CD4-positive, alpha-beta T cell treated with Interleukin-17A for 1 hour (primary cell): ENCODE data around the gene ACTC1.

ENCODE experiments used
- DNase-seq: peaks from one replicate; pipeline ENCODE4 v3.0.0-alpha.2; 2020

The ACTC1 gene

DNA sequence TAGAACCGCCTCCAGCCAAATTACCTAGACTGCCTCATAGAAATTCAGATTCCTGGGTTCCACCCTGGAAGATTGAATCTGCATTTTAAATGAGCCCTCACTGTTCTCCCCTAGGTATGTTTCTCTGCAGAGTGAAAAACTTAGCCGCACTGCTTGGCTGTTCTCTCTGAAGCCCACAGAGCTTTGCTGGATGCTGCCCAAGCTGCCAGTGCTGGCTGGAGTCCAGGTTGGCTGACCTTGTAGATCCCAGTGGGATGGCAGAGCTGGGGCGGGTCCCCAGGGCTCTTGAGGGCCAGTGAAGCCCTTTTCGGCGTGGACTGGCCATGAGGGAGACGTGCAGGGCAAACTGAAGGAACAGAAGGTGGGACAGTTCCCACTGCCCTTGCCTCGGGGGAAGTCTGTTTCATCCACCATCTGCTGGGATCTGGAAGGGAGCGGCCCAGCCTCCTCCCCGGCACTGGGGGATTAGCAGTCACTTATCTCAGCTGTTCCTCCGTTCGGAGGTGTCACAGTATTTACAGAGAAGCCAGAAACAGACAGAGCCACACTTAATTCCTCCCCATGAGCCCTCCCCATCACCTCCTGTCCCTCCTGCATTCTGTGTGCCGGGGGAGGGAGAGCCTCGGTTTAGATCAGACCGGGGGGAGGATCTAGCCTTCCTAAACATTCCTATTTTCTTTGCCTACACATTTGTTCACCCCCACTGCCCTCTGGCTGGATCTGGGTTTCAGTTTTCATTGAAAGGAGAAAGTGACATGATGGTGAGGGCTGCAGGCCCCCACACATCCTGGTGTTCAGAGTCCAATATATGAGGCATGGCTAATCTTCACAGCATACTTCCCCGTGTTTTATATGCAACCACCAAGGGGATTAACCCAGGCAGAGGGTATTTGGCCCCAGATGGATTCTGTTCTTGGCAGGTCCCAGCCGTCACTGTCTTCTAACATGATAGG is 4.1 kb upstream of the ACTC1 start:
- DNase-seq = no peak

DNA sequence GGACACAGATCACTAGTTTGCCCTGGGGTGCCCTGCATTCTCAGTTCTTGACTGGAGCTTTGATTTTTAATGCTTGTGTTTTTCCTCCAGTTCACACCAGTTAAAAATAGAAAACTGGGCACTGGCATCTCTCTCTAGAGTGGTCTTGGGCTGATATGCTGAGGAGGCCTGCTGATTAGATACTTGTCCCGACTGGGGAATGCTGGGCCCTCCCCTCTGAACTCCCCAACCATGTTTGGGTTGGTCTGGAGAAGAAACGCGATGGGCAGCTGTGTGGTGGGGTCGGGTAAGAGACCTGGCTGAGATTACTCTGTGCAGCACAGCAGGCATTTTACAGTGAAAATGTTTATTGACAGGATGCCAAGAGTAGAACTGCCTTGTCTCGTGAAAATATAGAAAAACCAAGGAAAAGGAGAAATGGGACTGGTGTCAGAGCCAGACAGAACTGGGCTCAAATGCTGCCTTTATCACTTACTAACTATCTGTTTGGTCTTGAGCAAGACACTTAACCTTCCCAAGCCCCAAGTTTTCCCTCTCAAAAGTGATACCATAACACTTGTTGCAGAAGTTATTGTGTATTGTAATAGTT is 1.6 kb upstream of the ACTC1 start:
- no peak for DNase-seq

DNA sequence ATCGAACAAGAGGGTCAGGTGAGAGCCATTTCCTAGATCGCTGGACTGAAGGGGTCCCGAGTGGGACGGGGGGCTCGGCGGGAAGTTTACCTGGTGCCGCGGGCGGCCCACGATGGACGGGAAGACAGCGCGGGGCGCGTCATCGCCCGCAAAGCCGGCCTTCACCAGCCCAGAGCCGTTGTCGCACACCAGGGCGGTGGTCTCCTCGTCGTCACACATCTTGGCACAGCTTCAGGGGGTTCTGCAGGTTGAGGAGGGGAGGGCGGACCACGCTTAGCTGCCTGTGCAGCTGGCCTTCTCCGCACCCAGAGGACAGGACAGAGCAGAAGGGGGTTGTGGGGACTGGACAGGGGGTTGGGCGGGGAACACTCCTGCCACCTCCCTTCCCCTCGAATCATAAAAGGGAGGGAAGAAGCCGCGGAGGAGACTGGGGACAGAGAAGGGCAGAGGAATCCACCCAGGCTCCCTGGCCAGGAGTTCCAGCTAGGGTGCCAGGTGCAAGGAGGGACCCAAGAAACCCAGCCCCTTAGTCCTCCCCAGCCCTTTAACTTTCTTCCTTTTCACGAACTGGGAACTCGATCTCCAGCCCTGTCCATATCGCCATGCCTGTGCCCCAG is 651 bp downstream of the ACTC1 start:
- no peak for DNase-seq

DNA sequence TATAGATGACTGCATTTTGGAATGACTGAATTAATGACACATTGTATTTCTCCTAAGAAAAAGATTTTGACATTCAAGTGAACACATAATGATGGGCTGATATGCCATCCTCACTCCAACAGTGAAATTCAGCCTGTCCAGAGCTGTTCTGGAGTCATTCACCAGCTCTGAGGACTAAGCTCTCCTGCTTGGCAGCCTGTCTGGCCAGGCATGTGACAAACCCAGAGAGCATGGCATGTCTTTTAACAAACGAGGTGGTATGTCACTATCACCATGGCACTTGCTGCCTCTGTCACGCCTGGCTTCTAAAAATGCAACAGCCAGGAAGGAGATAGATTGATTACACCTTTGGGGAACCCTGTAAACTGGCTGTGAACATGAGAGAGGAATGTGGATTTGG is 1.4 kb downstream of the ACTC1 start:
- no peak for DNase-seq

- no peak for DNase-seq
Observed at GRCh38 chr15:34793071-34793470, 2.3 kb downstream of the ACTC1 start.

- DNase-seq = no peak
Observed at GRCh38 chr15:34791701-34792100, 3.6 kb downstream of the ACTC1 start.

DNA sequence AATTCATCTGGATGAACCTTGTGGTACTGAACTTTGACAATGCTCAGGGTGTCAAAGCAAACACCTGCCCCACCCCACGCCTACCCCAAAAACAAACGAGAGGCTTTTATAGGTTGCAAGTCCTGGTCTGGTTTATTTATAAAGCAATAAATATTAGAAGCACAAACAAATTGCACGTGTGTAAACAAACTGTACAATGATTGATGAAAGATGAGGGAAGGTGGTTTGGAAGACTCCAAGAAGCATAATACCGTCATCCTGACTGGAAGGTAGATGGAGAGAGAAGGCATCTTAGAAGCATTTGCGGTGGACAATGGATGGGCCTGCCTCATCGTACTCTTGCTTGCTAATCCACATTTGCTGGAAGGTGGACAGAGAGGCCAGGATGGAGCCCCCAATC is 5.2 kb downstream of the ACTC1 start:
- no peak for DNase-seq

DNA sequence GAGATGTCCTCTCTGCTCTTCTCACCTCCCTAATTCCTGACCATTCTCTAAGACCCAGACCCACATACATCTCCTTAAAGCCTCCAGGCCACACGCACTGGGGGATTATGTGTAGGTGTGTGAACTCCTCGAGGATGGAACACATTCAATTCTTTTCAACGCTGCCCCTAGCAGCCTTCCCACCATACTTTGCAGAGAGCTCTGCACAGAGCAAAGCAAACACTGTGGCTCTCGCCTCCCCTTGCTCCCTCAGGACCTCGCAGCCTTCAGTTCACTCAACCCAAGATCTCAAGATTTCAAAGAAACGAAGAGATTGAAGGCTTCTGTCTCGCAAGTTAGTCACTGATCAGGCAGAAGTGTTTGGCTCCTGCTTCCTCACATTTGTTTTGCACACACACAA is 6.0 kb downstream of the ACTC1 start:
- no peak for DNase-seq

DNA sequence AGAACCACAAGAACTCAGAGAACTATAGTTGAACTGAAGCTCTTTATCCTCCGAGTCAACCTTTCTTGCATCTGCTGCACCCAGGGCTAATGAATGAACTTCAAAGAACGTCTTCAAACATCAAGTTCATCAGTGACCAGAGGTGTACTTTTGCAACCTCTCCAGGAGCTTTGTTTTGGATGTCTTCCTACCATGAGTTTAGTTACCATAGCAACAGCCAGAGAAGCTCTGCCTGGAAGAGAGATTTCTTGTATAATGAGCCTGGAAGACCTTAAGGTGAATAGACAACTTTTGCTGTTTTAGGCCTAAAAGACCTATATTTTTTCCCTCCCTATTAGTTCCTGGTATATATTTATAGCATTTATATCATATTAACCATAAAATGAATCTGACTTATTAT is 9.1 kb downstream of the ACTC1 start:
- no peak for DNase-seq

- DNase-seq = no peak
Observed at GRCh38 chr15:34783991-34784390, 11.4 kb downstream of the ACTC1 start.

GRCh38 chr15:34783431-34783830 is 11.9 kb downstream of the ACTC1 start:
- no peak for DNase-seq

DNA sequence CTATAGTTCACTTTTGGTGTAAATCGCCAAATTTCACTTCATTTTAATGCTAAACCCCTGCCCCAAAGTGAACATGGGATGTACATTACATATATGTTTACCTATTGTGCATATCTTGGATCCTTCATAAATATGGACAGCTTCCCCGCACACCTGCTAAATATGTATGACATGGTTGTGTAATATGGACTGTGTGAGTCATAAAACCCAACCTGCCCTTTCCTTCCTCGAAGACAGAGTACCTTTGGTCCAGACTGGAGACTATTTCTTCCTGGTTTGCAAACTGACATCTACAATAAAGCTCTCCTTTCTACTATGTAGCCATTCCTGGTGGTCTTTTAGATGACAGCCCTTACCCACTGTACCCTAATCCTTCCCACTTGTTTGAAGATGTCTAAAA is 12.4 kb downstream of the ACTC1 start:
- DNase-seq = no peak

DNA sequence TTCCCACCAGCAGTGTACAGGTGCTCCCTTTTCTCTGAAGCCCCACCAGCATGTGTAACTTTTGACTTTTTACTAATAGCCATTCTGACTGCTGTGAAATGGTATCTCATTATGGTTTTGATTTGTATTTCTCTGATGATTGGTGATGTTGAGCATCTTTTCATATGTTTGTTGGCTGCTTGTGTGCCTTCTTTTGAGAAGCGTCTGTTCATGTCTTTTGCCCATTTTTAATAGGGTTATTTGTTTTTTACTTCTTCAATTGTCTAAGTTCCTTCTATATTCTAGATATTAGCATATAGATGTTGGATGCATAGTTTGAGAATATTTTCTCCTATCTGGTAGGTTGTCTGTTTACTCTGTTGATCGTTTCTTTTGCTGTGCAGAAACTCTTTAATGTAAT is 14.6 kb downstream of the ACTC1 start:
- no peak for DNase-seq

DNA sequence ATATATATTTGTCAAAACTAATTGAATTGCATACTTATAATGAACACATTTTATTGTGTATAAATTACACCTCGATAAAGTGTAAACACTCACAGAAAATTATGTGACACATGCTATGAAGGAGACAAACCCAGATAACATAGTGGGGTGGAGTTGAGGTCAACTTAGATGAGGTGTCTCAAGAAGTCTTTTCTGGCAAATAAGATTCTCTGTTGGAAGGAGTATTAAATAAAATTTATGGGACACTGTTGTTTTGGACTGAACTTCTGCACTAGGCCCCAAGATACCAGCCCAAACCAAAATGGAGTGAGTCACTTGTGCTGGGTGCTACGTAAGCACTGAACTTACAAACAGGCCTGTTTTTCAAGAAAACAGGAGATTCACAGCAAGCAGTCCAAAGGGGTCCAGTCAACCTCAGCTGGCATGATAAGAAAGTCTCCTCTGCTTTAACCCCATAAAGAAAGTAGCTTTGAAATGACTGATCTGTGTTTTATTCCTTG is 18.7 kb downstream of the ACTC1 start:
- DNase-seq = no peak

DNA sequence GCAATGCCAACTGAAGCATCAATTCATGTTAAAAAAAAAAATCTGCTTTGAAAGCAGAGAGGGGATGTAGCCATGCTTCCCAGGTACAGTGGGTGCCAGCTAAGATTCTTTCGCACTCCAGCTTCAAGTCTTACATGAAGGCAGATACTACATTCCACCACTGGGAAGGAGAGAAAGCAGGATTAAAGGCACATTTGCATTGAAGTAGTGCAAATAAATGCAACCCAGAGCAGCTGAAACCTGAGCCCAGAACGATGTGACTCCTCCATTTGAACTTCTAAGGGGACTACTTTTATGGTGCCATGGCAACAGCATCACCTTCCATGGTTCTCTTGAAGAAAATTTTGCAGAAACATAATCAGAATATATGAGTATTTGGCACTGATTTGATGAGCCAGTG is 21.4 kb downstream of the ACTC1 start:
- no peak for DNase-seq

GRCh38 chr15:34773013-34773412 is 22.3 kb downstream of the ACTC1 start:
- DNase-seq = no peak

DNA sequence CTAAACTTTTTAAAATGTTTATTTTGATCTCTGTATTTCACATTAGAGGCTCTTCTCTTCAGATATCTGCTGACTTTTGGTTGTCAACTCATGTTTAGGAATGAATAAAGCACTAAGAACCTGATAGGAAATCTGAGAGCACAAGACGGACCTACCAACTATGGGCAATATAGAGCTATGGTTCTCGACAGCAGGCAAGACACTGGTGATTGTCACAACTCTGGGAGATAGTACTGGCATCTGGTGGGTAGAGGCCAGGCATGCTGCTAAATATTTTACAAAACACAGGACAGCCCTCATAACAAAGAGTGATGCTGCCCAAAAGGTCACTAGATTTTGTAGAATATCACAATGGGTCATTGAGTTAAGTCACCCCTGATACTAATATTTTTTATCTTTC is 23.0 kb downstream of the ACTC1 start:
- DNase-seq = no peak

DNA sequence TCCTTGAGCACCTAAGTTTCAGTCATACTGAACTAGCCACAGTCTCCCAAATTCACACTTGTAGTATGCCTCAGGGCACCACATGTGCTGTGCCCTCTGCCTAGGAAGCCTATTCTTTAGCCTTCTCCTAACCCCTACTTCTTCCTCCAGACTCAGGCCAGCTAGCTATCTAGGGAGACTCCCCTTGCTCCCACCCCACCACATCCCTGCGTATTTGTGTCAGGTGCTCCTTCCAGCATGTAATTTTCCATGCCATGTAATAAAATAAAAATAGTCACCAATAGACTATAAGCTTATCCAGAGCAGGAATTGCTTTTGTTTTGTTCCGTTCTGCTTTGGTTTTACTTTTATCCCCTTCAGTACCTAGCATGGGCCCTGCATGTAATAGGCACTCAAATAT is 25.6 kb downstream of the ACTC1 start:
- DNase-seq = no peak

- DNase-seq = no peak
Observed at GRCh38 chr15:34768530-34768929, 26.8 kb downstream of the ACTC1 start.

DNA sequence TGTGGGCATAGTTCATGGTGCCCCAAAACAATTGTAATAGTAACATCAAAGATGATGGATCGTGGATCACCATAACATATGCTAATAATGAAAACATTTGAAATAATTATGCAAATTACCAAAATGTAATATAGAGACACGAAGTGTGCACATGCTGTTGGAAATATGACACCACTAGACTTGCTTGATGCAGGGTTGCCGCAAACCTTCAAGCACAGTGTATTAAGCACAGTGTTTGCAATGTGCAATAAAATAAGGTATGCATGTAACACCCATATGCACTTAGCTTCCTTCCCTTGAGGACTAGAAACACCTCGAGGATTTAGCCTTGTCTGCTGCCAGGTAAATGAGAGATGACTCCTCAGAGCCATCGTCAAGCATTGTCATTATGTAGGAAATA is 29.6 kb downstream of the ACTC1 start:
- DNase-seq = no peak

- DNase-seq = no peak
Observed at GRCh38 chr15:34760909-34761308, 34.4 kb downstream of the ACTC1 start.

DNA sequence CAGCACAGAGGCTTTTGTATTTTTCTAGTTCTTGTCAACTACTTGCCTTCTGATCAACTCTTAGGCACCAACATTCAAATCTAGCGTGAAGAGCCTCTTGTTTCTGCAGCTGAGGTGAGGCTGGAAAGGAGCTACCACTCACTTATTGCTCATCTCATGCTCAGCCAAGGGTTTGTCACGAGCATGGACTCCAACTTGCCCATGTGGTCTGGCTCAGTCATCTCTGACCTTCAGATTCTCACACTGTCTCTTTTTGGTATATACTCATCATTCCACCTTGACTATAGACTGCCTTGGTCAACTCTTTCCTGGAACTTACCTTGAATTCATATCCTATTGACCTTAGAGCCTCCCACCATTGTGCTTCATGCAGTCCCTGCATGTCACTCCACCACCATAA is 35.4 kb downstream of the ACTC1 start:
- DNase-seq = no peak

DNA sequence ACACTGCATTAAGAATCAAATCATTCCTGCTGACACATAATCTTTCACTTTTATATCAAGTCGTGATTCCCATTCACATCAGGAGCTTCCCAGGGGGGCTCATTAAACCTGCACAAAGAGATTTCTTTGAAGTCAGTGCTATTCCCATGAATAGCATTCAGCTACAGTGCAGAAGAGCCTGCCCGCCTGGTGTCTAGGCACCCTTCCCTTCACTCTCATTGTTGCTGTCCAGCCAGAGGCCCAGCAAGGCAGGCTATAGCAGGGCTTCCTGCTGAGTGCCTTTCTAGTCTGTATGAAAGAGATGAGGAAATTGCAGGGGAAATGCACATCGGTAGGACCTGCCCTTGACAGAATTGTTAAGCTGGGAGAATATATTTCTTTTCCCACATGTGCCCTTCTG is 36.0 kb downstream of the ACTC1 start:
- no peak for DNase-seq

DNA sequence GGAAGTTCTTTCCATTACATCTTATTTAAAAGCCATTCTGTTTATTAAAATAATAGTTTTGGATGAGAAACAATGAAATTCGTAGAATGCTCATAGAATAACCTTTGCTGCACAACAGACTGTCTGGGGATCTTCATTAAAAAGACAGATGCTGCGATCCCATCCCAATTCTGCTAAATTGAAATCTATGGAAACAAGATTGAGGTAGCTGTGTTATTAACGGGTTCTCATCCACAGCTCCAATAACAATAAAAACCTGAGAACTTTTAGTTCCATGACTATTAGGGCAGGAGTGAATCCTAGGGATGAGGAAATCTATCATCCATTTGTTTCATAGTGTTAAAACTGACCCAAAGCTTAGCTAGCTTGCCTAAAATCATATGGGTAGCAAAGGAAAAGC is 38.1 kb downstream of the ACTC1 start:
- no peak for DNase-seq
